ENCODE results near the gene NUAK1. TPM values are rescaled to one million over a fixed set of nuclear protein-coding genes. Genes with fewer than 3 reads are reported as not detected.
A peak's percentile ranks its signal among the peaks of the same experiment; 100 is the strongest.

Gene NUAK1
- total RNA-seq, 1 experiment from 2014 or later = 14.3 TPM

- Mint-ChIP-seq H3K27ac (ENCODE audit: unreplicated experiment) (no peak overlapping the region), H3K27me3 (ENCODE audit: unreplicated experiment) (no peaks in the 10 kb centered on the region), H3K9me3 (ENCODE audit: low read depth, unreplicated experiment) (no peaks in the 10 kb centered on the region), H3K36me3 (ENCODE audit: insufficient read depth, unreplicated experiment) (peaks cover 6% of the 10 kb centered on the region), H3K4me1 (ENCODE audit: low read depth, unreplicated experiment) (peaks cover 45% of the 10 kb centered on the region), H3K4me3 (ENCODE audit: low read depth, unreplicated experiment) (peak overlapping the region; percentile 13)
- DNase-seq = peak; percentile 24
- no peak for TF ChIP-seq CTCF (IDR thresholded peaks at IDR 0.05; ENCODE audit: unreplicated experiment)
- BruUV-seq (replicated peaks) = no TSS peak
- CTCF ChIA-PET = interaction anchor here (0.9 to 1.5 kb wide), 3 partner anchors 101 to 427 kb away, joined by 3 to 4 read pairs (median 3); no protein-coding TSS in a partner anchor
- intact Hi-C loops (cut with micrococcal nuclease; ENCODE audit: unreplicated experiment) = no loop called here
Measured at GRCh38 chr12:106133136-106134087, 5.3 kb downstream of the NUAK1 start.

- H3K27me3 Mint-ChIP-seq (ENCODE audit: unreplicated experiment) = no peaks in the 10 kb centered on the region
- peak overlapping the region; percentile 16 for H3K27ac Mint-ChIP-seq (ENCODE audit: unreplicated experiment)
- CTCF ChIA-PET = no interaction called here
- no peaks in the 10 kb centered on the region for H3K36me3 Mint-ChIP-seq (ENCODE audit: insufficient read depth, unreplicated experiment)
- H3K9me3 Mint-ChIP-seq (ENCODE audit: low read depth, unreplicated experiment) = no peaks in the 10 kb centered on the region
- no peak overlapping the region for H3K4me3 Mint-ChIP-seq (ENCODE audit: low read depth, unreplicated experiment)
- H3K4me1 Mint-ChIP-seq (ENCODE audit: low read depth, unreplicated experiment) = peaks cover 38% of the 10 kb centered on the region
- TF ChIP-seq CTCF (IDR thresholded peaks at IDR 0.05; ENCODE audit: unreplicated experiment) = no peak
- BruUV-seq (replicated peaks) = no TSS peak
- no peak for DNase-seq
- intact Hi-C loops (cut with micrococcal nuclease; ENCODE audit: unreplicated experiment) = no loop called here
Measured at GRCh38 chr12:106132175-106133135, 6.3 kb downstream of the NUAK1 start.

DNA sequence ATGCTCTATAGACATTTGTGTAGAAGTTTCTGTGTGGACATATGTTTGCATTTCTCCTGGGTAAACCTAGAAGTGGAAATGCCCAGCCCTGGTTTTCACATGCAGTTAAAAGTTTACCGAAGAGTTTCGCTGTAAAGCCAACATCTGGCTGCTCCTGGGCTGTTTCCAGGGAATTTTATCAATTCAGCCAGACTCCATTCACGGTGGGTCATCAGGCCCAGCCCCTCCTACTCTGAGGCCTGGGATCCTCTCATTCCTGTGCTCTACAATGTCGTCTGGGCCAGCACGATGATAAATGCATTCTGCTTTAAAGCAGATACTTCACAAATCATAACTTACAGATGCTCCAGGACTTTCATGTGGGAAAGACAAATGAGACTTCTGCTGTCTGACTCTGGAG lies 7.1 kb downstream of the NUAK1 start:
- Mint-ChIP-seq H3K27me3 (ENCODE audit: unreplicated experiment) (no peaks in the 10 kb centered on the region), H3K36me3 (ENCODE audit: insufficient read depth, unreplicated experiment) (no peaks in the 10 kb centered on the region), H3K4me1 (ENCODE audit: low read depth, unreplicated experiment) (peaks cover 33% of the 10 kb centered on the region), H3K27ac (ENCODE audit: unreplicated experiment) (no peak overlapping the region), H3K4me3 (ENCODE audit: low read depth, unreplicated experiment) (no peak overlapping the region), H3K9me3 (ENCODE audit: low read depth, unreplicated experiment) (no peaks in the 10 kb centered on the region)
- intact Hi-C loops (cut with micrococcal nuclease; ENCODE audit: unreplicated experiment) = no loop called here
- BruUV-seq (replicated peaks) = no TSS peak
- no peak for TF ChIP-seq CTCF (IDR thresholded peaks at IDR 0.05; ENCODE audit: unreplicated experiment)
- CTCF ChIA-PET = no interaction called here
- no peak for DNase-seq

DNA sequence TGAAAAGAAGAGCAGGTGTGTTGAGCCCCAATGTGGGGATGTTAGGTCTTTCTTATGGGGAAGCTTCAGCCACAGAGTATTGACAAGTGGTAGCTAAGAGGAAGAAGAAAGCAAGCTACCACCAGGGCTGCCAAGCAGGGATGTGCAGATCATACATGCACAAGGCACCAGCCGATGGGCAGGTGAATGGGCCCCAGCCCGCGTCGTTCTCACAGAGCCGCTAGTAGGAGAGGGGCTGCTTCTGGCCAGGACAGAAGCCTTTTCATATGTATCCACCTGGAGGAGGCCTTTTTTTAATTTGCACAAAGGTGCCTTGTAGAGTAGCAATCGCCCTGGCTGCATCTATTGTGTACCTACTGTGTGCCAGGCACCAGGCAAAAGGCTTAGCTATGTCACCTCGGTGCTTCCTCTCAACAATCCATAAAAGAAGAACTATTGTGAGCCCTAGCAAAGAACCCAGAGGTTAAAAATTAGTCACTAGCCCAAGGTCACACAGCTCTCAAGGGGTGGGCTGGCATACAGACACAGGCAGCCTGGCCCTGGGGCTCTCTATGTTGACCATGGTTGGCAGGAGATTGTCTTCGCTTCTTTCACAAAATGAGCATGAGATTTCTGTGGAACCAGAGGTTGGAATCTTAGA lies 8.2 kb downstream of the NUAK1 start:
- no peaks in the 10 kb centered on the region for H3K36me3 Mint-ChIP-seq (ENCODE audit: insufficient read depth, unreplicated experiment)
- no peak overlapping the region for H3K27ac Mint-ChIP-seq (ENCODE audit: unreplicated experiment)
- no peak for TF ChIP-seq CTCF (IDR thresholded peaks at IDR 0.05; ENCODE audit: unreplicated experiment)
- no peak for DNase-seq
- intact Hi-C loops (cut with micrococcal nuclease; ENCODE audit: unreplicated experiment) = no loop called here
- H3K4me3 Mint-ChIP-seq (ENCODE audit: low read depth, unreplicated experiment) = no peak overlapping the region
- CTCF ChIA-PET = interaction anchor here (0.6 kb wide), 1 partner anchor 34 kb away, joined by 4 read pairs; no protein-coding TSS in a partner anchor
- no peaks in the 10 kb centered on the region for H3K27me3 Mint-ChIP-seq (ENCODE audit: unreplicated experiment)
- H3K4me1 Mint-ChIP-seq (ENCODE audit: low read depth, unreplicated experiment) = peaks cover 24% of the 10 kb centered on the region
- H3K9me3 Mint-ChIP-seq (ENCODE audit: low read depth, unreplicated experiment) = no peaks in the 10 kb centered on the region
- no TSS peak for BruUV-seq (replicated peaks)

All from Calu3 (cell line).